Measurements from ENCODE around the gene HOXB9.

The HOXB9 gene

GRCh38 chr17:48627118-48627597, 1.0 kb upstream of the HOXB9 start:
- no peak for DNase-seq
- in situ Hi-C loops (cut with MboI; ENCODE audit: low pct_unique_long_range_greater_than_20kb, low sequenced_read_pairs) = no loop called here

- peak; percentile 38 for DNase-seq
- in situ Hi-C loops (cut with MboI; ENCODE audit: low pct_unique_long_range_greater_than_20kb, low sequenced_read_pairs) = no loop called here
Measured at GRCh38 chr17:48625495-48626244, 488 bp downstream of the HOXB9 start.

- no peak for DNase-seq
- in situ Hi-C loops (cut with MboI; ENCODE audit: low pct_unique_long_range_greater_than_20kb, low sequenced_read_pairs) = no loop called here
Measured at GRCh38 chr17:48624544-48625494, 1.3 kb downstream of the HOXB9 start.

- DNase-seq = no peak
- in situ Hi-C loops (cut with MboI; ENCODE audit: low pct_unique_long_range_greater_than_20kb, low sequenced_read_pairs) = no loop called here
Measured at GRCh38 chr17:48624118-48624517, 2.0 kb downstream of the HOXB9 start.

- in situ Hi-C loops (cut with MboI; ENCODE audit: low pct_unique_long_range_greater_than_20kb, low sequenced_read_pairs) = no loop called here
Measured at GRCh38 chr17:48623583-48623982, 2.6 kb downstream of the HOXB9 start.

GRCh38 chr17:48622857-48623256, 3.3 kb downstream of the HOXB9 start:
- in situ Hi-C loops (cut with MboI; ENCODE audit: low pct_unique_long_range_greater_than_20kb, low sequenced_read_pairs) = no loop called here
- DNase-seq = no peak

More at GRCh38 chr17:48623583-48623982, 2.6 kb downstream of the HOXB9 start:
- DNase-seq = no peak

GRCh38 chr17:48621410-48622392, 4.5 kb downstream of the HOXB9 start:
- in situ Hi-C loops (cut with MboI; ENCODE audit: low pct_unique_long_range_greater_than_20kb, low sequenced_read_pairs) = no loop called here
- DNase-seq = no peak

- DNase-seq = no peak
- in situ Hi-C loops (cut with MboI; ENCODE audit: low pct_unique_long_range_greater_than_20kb, low sequenced_read_pairs) = no loop called here
Measured at GRCh38 chr17:48620461-48621139, 5.6 kb downstream of the HOXB9 start.

GRCh38 chr17:48619826-48620449, 6.2 kb downstream of the HOXB9 start:
- no peak for DNase-seq
- in situ Hi-C loops (cut with MboI; ENCODE audit: low pct_unique_long_range_greater_than_20kb, low sequenced_read_pairs) = no loop called here

- in situ Hi-C loops (cut with MboI; ENCODE audit: low pct_unique_long_range_greater_than_20kb, low sequenced_read_pairs) = no loop called here
- DNase-seq = peak; percentile 90
Measured at GRCh38 chr17:48618256-48618896, 7.8 kb downstream of the HOXB9 start.

GRCh38 chr17:48617471-48618255, 8.5 kb downstream of the HOXB9 start:
- in situ Hi-C loops (cut with MboI; ENCODE audit: low pct_unique_long_range_greater_than_20kb, low sequenced_read_pairs) = no loop called here
- no peak for DNase-seq

- DNase-seq = no peak
- in situ Hi-C loops (cut with MboI; ENCODE audit: low pct_unique_long_range_greater_than_20kb, low sequenced_read_pairs) = no loop called here
Measured at GRCh38 chr17:48616717-48617470, 9.3 kb downstream of the HOXB9 start.

GRCh38 chr17:48615963-48616716, 10.0 kb downstream of the HOXB9 start:
- DNase-seq = no peak
- in situ Hi-C loops (cut with MboI; ENCODE audit: low pct_unique_long_range_greater_than_20kb, low sequenced_read_pairs) = no loop called here

- in situ Hi-C loops (cut with MboI; ENCODE audit: low pct_unique_long_range_greater_than_20kb, low sequenced_read_pairs) = no loop called here
- no peak for DNase-seq
Measured at GRCh38 chr17:48615047-48615962, 10.9 kb downstream of the HOXB9 start, which contains the start of gene HOXB8. TSS of gene HOXB8 (minus strand) at chr17:48615292. CDS start at chr17:48614704, 588 bp downstream.

All from KBM-7 (cell line).